H1 (cell line): ENCODE results near the gene ATP7B. TPM values are rescaled to one million over a fixed set of nuclear protein-coding genes. Genes with fewer than 3 reads are reported as not detected.

ENCODE experiments used
- CTCF ChIA-PET: fragments of 300-600 bp; sonication (Branson Sonifier 250); formaldehyde crosslinking; loops from one replicate; lab custom pipeline; 2021; ENCODE audit not compliant: partially characterized antibody; lab: Charles Lee
- POLR2A ChIA-PET: fragments of 300-600 bp; sonication (Branson Sonifier 250); formaldehyde crosslinking; loops from one replicate; lab custom pipeline; 2021; ENCODE audit warnings: inconsistent platforms; ENCODE audit not compliant: partially characterized antibody; lab: Charles Lee
- DNase-seq, 2 experiments: peaks; one replicate each; pipeline versions ENCODE4 v3.0.0 to v3.0.0-alpha.2; 2010 to 2022; ENCODE audit warnings: low spot score in 2 of 2, low read depth in 1 of 2, mixed read lengths in 1 of 2
- FAIRE-seq: peaks from 2 replicates; lab custom pipeline; 2011; peaks lifted over from hg19 to GRCh38; lab: Jason Lieb, UNC
- H2AFZ ChIP-seq: 2 replicates; pipeline ENCODE4 v1.8.1; 2012; ENCODE audit warnings: low read length, inconsistent platforms
- H2AK5ac ChIP-seq: 2 replicates; pipeline ENCODE4 v1.6.1; 2013; ENCODE audit warnings: low read depth, low read length
- H2BK120ac ChIP-seq: replicated peaks from 2 replicates; pipeline ENCODE3; 2013; ENCODE audit warnings: low read depth, low read length, inconsistent platforms
- H2BK12ac ChIP-seq: 2 replicates; pipeline ENCODE4 v1.6.1; 2013; ENCODE audit warnings: low read depth, low read length
- H2BK15ac ChIP-seq: 2 replicates; pipeline ENCODE4 v1.6.1; 2013; ENCODE audit warnings: low read length
- H2BK20ac ChIP-seq: 2 replicates; pipeline ENCODE4 v1.6.1; 2013; ENCODE audit warnings: low read length
- H2BK5ac ChIP-seq: 2 replicates; pipeline ENCODE4 v1.6.1; 2013; ENCODE audit warnings: low read depth, low read length
- H3K14ac ChIP-seq: 2 replicates; pipeline ENCODE4 v1.6.1; 2013; ENCODE audit warnings: inconsistent platforms; ENCODE audit not compliant: insufficient read length
- H3K18ac ChIP-seq: 2 replicates; pipeline ENCODE4 v1.6.1; 2013; ENCODE audit warnings: low read length; ENCODE audit errors: extremely low read depth
- H3K23ac ChIP-seq: 2 replicates; pipeline ENCODE4 v1.6.1; 2013; ENCODE audit warnings: inconsistent platforms; ENCODE audit not compliant: insufficient read length
- H3K23me2 ChIP-seq: 2 replicates; pipeline ENCODE4 v1.6.1; 2013; ENCODE audit warnings: low read depth, low read length
- H3K27ac ChIP-seq: 2 replicates; pipeline ENCODE4 v1.6.1; 2011; ENCODE audit warnings: low read depth, low read length, inconsistent platforms
- H3K27me3 ChIP-seq, 4 experiments: replicated peaks in 1 of 4; 1 replicate in 1 of 4; 2 replicates in 3 of 4; pipeline versions ENCODE4 v1.6.1 to v1.8.1; 2011 to 2013; ENCODE audit warnings: low read length in 3 of 4, mild to moderate bottlenecking in 3 of 4, inconsistent platforms in 2 of 4, mixed read lengths in 2 of 4, moderate library complexity in 1 of 4; ENCODE audit not compliant: control insufficient read depth in 3 of 4, insufficient read depth in 3 of 4; ENCODE audit errors: extremely low read depth in 1 of 4
- H3K36me3 ChIP-seq, 4 experiments: 2 replicates each; pipeline versions ENCODE4 v1.6.1 to v1.8.1; 2011 to 2013; ENCODE audit warnings: mild to moderate bottlenecking in 4 of 4, low read length in 3 of 4, moderate library complexity in 2 of 4, control low read depth in 1 of 4, inconsistent platforms in 1 of 4; ENCODE audit not compliant: insufficient read depth in 4 of 4, control insufficient read depth in 2 of 4
- H3K4ac ChIP-seq: replicated peaks from 2 replicates; pipeline ENCODE3; 2013; ENCODE audit warnings: low read length, low read depth, mixed read lengths, inconsistent platforms; ENCODE audit not compliant: insufficient read length
- H3K4me1 ChIP-seq, 4 experiments: replicated peaks in 1 of 4; 1 replicate in 1 of 4; 2 replicates in 3 of 4; pipeline versions ENCODE4 v1.6.1 to v1.8.1; 2011 to 2013; ENCODE audit warnings: low read length in 3 of 4, inconsistent platforms in 2 of 4, mixed read lengths in 1 of 4; ENCODE audit not compliant: insufficient read depth in 4 of 4, control insufficient read depth in 3 of 4
- H3K4me2 ChIP-seq, 2 experiments: 2 replicates each; pipeline versions ENCODE4 v1.6.1 to v1.8.1; 2011 to 2013; ENCODE audit warnings: low read depth in 2 of 2, low read length in 2 of 2, control low read depth in 1 of 2, inconsistent platforms in 1 of 2, mild to moderate bottlenecking in 1 of 2; ENCODE audit not compliant: insufficient read depth in 1 of 2
- H3K4me3 ChIP-seq, 4 experiments: fragments of 200-600, 300-600 bp in 1 of 4; sonication (generic), shearing (Covaris generic), sonication (Bioruptor Twin) in 1 of 4; 2 replicates each; pipeline versions ENCODE4 v1.5.1 to v1.8.1; 2011 to 2016; ENCODE audit warnings: low read length in 4 of 4, low read depth in 3 of 4, control low read depth in 2 of 4, inconsistent platforms in 2 of 4, mild to moderate bottlenecking in 2 of 4, mixed read lengths in 1 of 4, moderate library complexity in 1 of 4; ENCODE audit not compliant: insufficient read depth in 2 of 4; ENCODE audit errors: extremely low read depth in 1 of 4
- H3K56ac ChIP-seq: replicated peaks from 2 replicates; pipeline ENCODE3; 2013; ENCODE audit warnings: low read depth, mild to moderate bottlenecking, mixed read lengths, low read length, inconsistent platforms; ENCODE audit not compliant: insufficient read length
- H3K79me1 ChIP-seq: 2 replicates; pipeline ENCODE4 v1.6.1; 2013; ENCODE audit warnings: low read depth, low read length, control low read depth
- H3K79me2 ChIP-seq, 2 experiments: 2 replicates each; pipeline versions ENCODE4 v1.6.1 to v1.8.1; 2012 to 2013; ENCODE audit warnings: low read length in 2 of 2, mild to moderate bottlenecking in 2 of 2, inconsistent platforms in 1 of 2; ENCODE audit not compliant: insufficient read depth in 2 of 2, control insufficient read depth in 1 of 2
- H3K9ac ChIP-seq, 4 experiments: replicated peaks in 1 of 4; 1 replicate in 1 of 4; 2 replicates in 3 of 4; pipeline versions ENCODE4 v1.6.1 to v1.8.1; 2011 to 2013; ENCODE audit warnings: low read depth in 3 of 4, low read length in 3 of 4, control low read depth in 2 of 4, mild to moderate bottlenecking in 2 of 4, moderate library complexity in 2 of 4, inconsistent platforms in 1 of 4; ENCODE audit errors: extremely low read depth in 1 of 4
- H3K9me3 ChIP-seq, 2 experiments: 2 replicates each; pipeline versions ENCODE4 v1.6.1 to v1.8.1; 2012 to 2013; ENCODE audit warnings: mild to moderate bottlenecking in 2 of 2, moderate library complexity in 2 of 2, control low read depth in 1 of 2, inconsistent platforms in 1 of 2, low read depth in 1 of 2, low read length in 1 of 2, mixed read lengths in 1 of 2; ENCODE audit not compliant: insufficient read depth in 2 of 2
- H4K20me1 ChIP-seq, 2 experiments: replicated peaks in 1 of 2; 2 replicates each; pipeline versions ENCODE3 to v1.8.1; 2011 to 2013; ENCODE audit warnings: inconsistent platforms in 2 of 2, low read length in 2 of 2, mild to moderate bottlenecking in 1 of 2; ENCODE audit not compliant: insufficient read depth in 2 of 2, control insufficient read depth in 1 of 2
- H4K5ac ChIP-seq: 2 replicates; pipeline ENCODE4 v1.6.1; 2013; ENCODE audit warnings: low read length, low read depth, mixed read lengths, inconsistent platforms; ENCODE audit not compliant: insufficient read length
- H4K8ac ChIP-seq: 2 replicates; pipeline ENCODE4 v1.8.0; 2013; ENCODE audit warnings: mild to moderate bottlenecking, moderate library complexity, low read length, inconsistent platforms; ENCODE audit not compliant: insufficient read depth; ENCODE audit errors: extremely low read depth
- H4K91ac ChIP-seq: replicated peaks from 2 replicates; pipeline ENCODE3; 2013; ENCODE audit warnings: low read length, mixed read lengths, inconsistent platforms; ENCODE audit not compliant: insufficient read length
- CEBPB ChIP-seq: IDR thresholded peaks from 2 replicates; pipeline ENCODE4 v1.6.1; 2012; ENCODE audit warnings: low read depth, low read length
- GTF2F1 ChIP-seq: IDR thresholded peaks from 2 replicates; pipeline ENCODE4 v1.6.1; 2012; ENCODE audit warnings: low read depth, low read length, improper control_type of control experiment, borderline replicate concordance
- HDAC2 ChIP-seq, 2 experiments: fragments of 300-600 bp in 1 of 2; sonication (generic) in 1 of 2; IDR thresholded peaks; 2 replicates each; pipeline ENCODE4 v1.6.1; 2011 to 2012; ENCODE audit warnings: low read depth in 2 of 2, low read length in 2 of 2, mild to moderate bottlenecking in 2 of 2, moderate library complexity in 2 of 2, borderline replicate concordance in 1 of 2, inconsistent platforms in 1 of 2
- KDM1A ChIP-seq: fragments of 200-600, 300-600 bp; sonication (generic); IDR thresholded peaks from 2 replicates; pipeline ENCODE4 v1.7.1; 2016; ENCODE audit warnings: mild to moderate bottlenecking, low read length, borderline replicate concordance
- POLR2AphosphoS5 ChIP-seq: IDR thresholded peaks from 2 replicates; pipeline ENCODE4 v1.6.1; 2011; ENCODE audit warnings: low read depth, low read length
- SAP30 ChIP-seq: fragments of 300-600 bp; sonication (generic); IDR thresholded peaks from 2 replicates; pipeline ENCODE4 v1.7.1; 2012; ENCODE audit warnings: low read length, moderate library complexity, mild to moderate bottlenecking, inconsistent platforms; ENCODE audit not compliant: insufficient read depth, insufficient replicate concordance
- TAF7 ChIP-seq: optimal IDR thresholded peaks from 2 replicates; pipeline ENCODE3; 2011; ENCODE audit warnings: low read depth, mild to moderate bottlenecking, inconsistent platforms, low read length, moderate library complexity, borderline replicate concordance
- USF2 ChIP-seq: IDR thresholded peaks from 2 replicates; pipeline ENCODE4 v1.6.1; 2011; ENCODE audit warnings: low read length, improper control_type of control experiment
- WGBS, 2 experiments: shearing (Covaris generic) in 1 of 2; methylation state at CpG; one replicate each; pipeline versions ENCODE4 v1.1.6 to v1.1.7; 2013 to 2015; ENCODE audit warnings: low lambda C conversion rate in 2 of 2, mixed read lengths in 2 of 2, inconsistent platforms in 1 of 2, low coverage in 1 of 2, missing lambda C conversion rate in 1 of 2; ENCODE audit not compliant: insufficient replicate concordance in 2 of 2, insufficient coverage in 1 of 2, insufficient read length in 1 of 2; ENCODE audit errors: extremely low coverage in 1 of 2, missing lambda C conversion rate in 1 of 2; 5-methylcytosine and 5-hydroxymethylcytosine counted together
- polyA plus RNA-seq, 7 experiments: library from polyadenylated mRNA; depleted of rRNA in 3 of 7; stranded (reverse) in 5 of 7; unstranded in 2 of 7; fragments of >200 nt in 5 of 7; fragments of 200-250 nt in 2 of 7; gene quantifications; 1 replicate in 5 of 7; 2 replicates in 1 of 7; 4 replicates in 1 of 7; pipeline versions ENCODE4 v1.2.1 to v1.2.3, GENCODE V29; 2011 to 2013; ENCODE audit warnings: missing spikeins in 2 of 7, mixed read lengths in 2 of 7
- total RNA-seq: library from RNA; stranded (reverse); fragmentation: NEBNext Ultra II Directional; extraction: Animal tissue kit (Norgen Biotek cat#: 25700); gene quantifications from 2 replicates; pipeline ENCODE4 v1.2.1, GENCODE V29; 2021
- TF ChIP-seq, protein P1 (sequence below), 3 experiments: IDR thresholded peaks; 1 replicate in 2 of 3; 2 replicates in 1 of 3; pipeline versions ENCODE4 v1.5.1 to v1.6.1; 2011; ENCODE audit warnings: low read length in 3 of 3, mild to moderate bottlenecking in 3 of 3, inconsistent platforms in 2 of 3, low read depth in 1 of 3, moderate library complexity in 1 of 3; ENCODE audit not compliant: insufficient read depth in 1 of 3; ENCODE audit errors: control extremely low read depth in 1 of 3

ATP7B gene
- total and polyA plus RNA-seq, 2 of the 8 experiments (the other 6 are each of a cell fraction or from before 2014, with no cell fraction given) = 4.1 to 9.2 TPM

DNA sequence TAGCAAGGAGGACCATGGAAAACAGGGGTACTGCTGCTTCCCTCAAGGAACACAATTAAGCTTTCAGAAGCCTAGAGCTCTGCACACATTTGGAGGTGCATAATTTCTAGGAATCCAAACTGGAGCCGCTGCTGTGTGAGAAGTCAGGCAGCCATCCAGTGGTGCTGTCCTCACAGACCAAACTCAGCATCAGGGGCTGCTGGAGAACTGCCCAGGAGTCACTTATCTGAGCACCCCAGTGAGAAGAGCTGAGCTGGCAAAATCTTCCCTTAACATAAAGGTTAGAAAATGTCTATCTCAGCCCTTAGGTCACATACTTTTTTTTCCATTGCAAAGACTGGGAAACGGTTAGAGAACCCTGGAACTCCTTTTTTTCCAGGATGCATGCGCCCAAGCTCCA, 72.8 kb downstream of the ATP7B start:
- DNase-seq = no peak
- no peak for FAIRE-seq
- 83% methylated on average over 3 of the region's 3 CpGs; no CpG with 5 or more reads in 1 of the 2 experiments for WGBS, 2 experiments

More for the DNA sequence above, 72.8 kb downstream of the ATP7B start:
- H2BK12ac ChIP-seq = no peak overlapping the region
- H4K5ac ChIP-seq = no peak overlapping the region
- H3K4ac ChIP-seq = no peak overlapping the region
- no peaks in the 10 kb centered on the region for H3K79me2 ChIP-seq
- no peaks in the 10 kb centered on the region for H3K79me1 ChIP-seq
- no peak overlapping the region for H3K14ac ChIP-seq
- POLR2A ChIA-PET = no interaction called here
- H3K18ac ChIP-seq = no peak overlapping the region
- no peaks in the 10 kb centered on the region for H4K20me1 ChIP-seq
- no peak overlapping the region for H3K4me2 ChIP-seq
- H3K9me3 ChIP-seq = no peaks in the 10 kb centered on the region
- no peak overlapping the region for H3K56ac ChIP-seq
- no peak overlapping the region for H3K23ac ChIP-seq
- H3K36me3 ChIP-seq = 0 out of 8 replicates have a peak, but pooled peaks cover 0 to 2% (median 0%) of the 10 kb centered on the region in 4 experiments
- H3K4me3 ChIP-seq = no peak overlapping the region
- H3K23me2 ChIP-seq = no peaks in the 10 kb centered on the region
- no peak overlapping the region for H4K8ac ChIP-seq
- no peak overlapping the region for H2AK5ac ChIP-seq
- no peak overlapping the region for H2BK15ac ChIP-seq
- H3K4me1 ChIP-seq = no peaks in the 10 kb centered on the region
- CTCF ChIA-PET = interaction anchor here (0.5 to 8.1 kb wide), 8 partner anchors 10 to 451 kb away, joined by 3 to 65 read pairs (median 6); partner anchors contain the start of gene NEK5
- H3K9ac ChIP-seq = no peak overlapping the region
- H2BK20ac ChIP-seq = no peak overlapping the region
- H2BK120ac ChIP-seq = no peak overlapping the region
- H3K27ac ChIP-seq = no peak overlapping the region
- no peak overlapping the region for H4K91ac ChIP-seq
- TF ChIP-seq, protein P1, sequence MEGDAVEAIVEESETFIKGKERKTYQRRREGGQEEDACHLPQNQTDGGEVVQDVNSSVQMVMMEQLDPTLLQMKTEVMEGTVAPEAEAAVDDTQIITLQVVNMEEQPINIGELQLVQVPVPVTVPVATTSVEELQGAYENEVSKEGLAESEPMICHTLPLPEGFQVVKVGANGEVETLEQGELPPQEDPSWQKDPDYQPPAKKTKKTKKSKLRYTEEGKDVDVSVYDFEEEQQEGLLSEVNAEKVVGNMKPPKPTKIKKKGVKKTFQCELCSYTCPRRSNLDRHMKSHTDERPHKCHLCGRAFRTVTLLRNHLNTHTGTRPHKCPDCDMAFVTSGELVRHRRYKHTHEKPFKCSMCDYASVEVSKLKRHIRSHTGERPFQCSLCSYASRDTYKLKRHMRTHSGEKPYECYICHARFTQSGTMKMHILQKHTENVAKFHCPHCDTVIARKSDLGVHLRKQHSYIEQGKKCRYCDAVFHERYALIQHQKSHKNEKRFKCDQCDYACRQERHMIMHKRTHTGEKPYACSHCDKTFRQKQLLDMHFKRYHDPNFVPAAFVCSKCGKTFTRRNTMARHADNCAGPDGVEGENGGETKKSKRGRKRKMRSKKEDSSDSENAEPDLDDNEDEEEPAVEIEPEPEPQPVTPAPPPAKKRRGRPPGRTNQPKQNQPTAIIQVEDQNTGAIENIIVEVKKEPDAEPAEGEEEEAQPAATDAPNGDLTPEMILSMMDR (IDR thresholded peaks at IDR 0.05; ENCODE audit: control extremely low read depth in 1 of 3, insufficient read depth in 1 of 3, low read depth in 1 of 3, low read length in 3 of 3) = no peak
- TF ChIP-seq TAF7 (no peak), CEBPB (no peak), GTF2F1 (no peak), POLR2AphosphoS5 (no peak), SAP30 (no peak), USF2 (no peak), KDM1A (no peak), HDAC2 (IDR thresholded peaks at IDR 0.05; ENCODE audit: borderline replicate concordance in 1 of 2, low read depth in 2 of 2, low read length in 2 of 2) (no peak)
- no peaks in the 10 kb centered on the region for H3K27me3 ChIP-seq
- no peak overlapping the region for H2BK5ac ChIP-seq
- no peak overlapping the region for H2AFZ ChIP-seq
